Upper lobe of left lung (tissue), 6 donors: Measurements from ENCODE around the gene CDK15. TPM values are rescaled to one million over a fixed set of nuclear protein-coding genes. Genes with fewer than 3 reads are reported as not detected.
A peak's percentile ranks its signal among the peaks of the same experiment; 100 is the strongest.
"Not testable (repeated sequence)": the region's sequence is repeated elsewhere in the genome, so short reads cannot be mapped to it uniquely, and the experiment has no call there.

ENCODE experiments used
- ATAC-seq, 2 donors: fragments of 200-7000 bp; cut with Tn5 transposase; one replicate each; pipeline ENCODE4 v1.9.1; 2022; ENCODE audit warnings: mild to moderate bottlenecking in 2 of 2, moderate library complexity in 2 of 2; ENCODE audit not compliant: low FRiP score in 2 of 2
- DNase-seq, 2 donors: peaks; one replicate each; pipeline ENCODE4 v3.0.0-alpha.2; 2019 to 2020
- H3K27ac ChIP-seq, 4 donors: fragments of 200-600 bp; sonication (generic); one replicate each; pipeline ENCODE4 v1.5.1; 2016 to 2019
- H3K27me3 ChIP-seq, 4 donors: fragments of 200-600 bp; sonication (generic); one replicate each; pipeline ENCODE4 v1.5.1; 2017 to 2019
- H3K36me3 ChIP-seq, 4 donors: fragments of 200-600 bp; sonication (generic); one replicate each; pipeline ENCODE4 v1.5.1; 2016 to 2019
- H3K4me1 ChIP-seq, 4 donors: fragments of 200-600 bp; sonication (generic); one replicate each; pipeline ENCODE4 v1.5.1; 2018 to 2019
- H3K4me3 ChIP-seq, 4 donors: fragments of 200-600 bp; sonication (generic); one replicate each; pipeline ENCODE4 v1.5.1; 2017 to 2019; ENCODE audit warnings: mild to moderate bottlenecking in 2 of 4, moderate library complexity in 1 of 4
- H3K9me3 ChIP-seq, 4 donors: fragments of 200-600 bp; sonication (generic); one replicate each; pipeline ENCODE4 v1.5.1; 2018 to 2019
- EP300 ChIP-seq, 4 donors: sonication (generic); formaldehyde crosslinking; IDR thresholded peaks; one replicate each; pipeline ENCODE4 v1.5.1; 2017; ENCODE audit warnings: antibody characterized with exemption in 4 of 4, control low read depth in 2 of 4
- POLR2A ChIP-seq, 4 donors: fragments of 450-650 bp; IDR thresholded peaks; one replicate each; pipeline ENCODE4 v1.5.1; 2016 to 2017; ENCODE audit warnings: antibody characterized with exemption in 4 of 4, mild to moderate bottlenecking in 2 of 4
- POLR2AphosphoS5 ChIP-seq, 2 donors: sonication (generic); formaldehyde crosslinking; IDR thresholded peaks; one replicate each; pipeline ENCODE4 v1.5.1; 2017; ENCODE audit warnings: antibody characterized with exemption in 2 of 2
- WGBS, 2 donors: methylation state at CpG; one replicate each; pipeline ENCODE4 v1.1.5; 2017 to 2018; 5-methylcytosine and 5-hydroxymethylcytosine counted together
- total RNA-seq, 6 donors: library from RNA; depleted of rRNA in 4 of 6; stranded (reverse); fragments of >200 nt in 4 of 6; gene quantifications; one replicate each; pipeline versions ENCODE4 v1.1.0 to v1.2.1, GENCODE V29; 2016 to 2021
- TF ChIP-seq, protein P1 (sequence below), 6 experiments: fragments of 450-650 bp in 4 of 6; fragments of 200-600 bp in 2 of 6; sonication (generic) in 2 of 6; IDR thresholded peaks; one replicate each; pipeline ENCODE4 v1.5.1; 2016 to 2019; ENCODE audit warnings: antibody characterized with exemption in 6 of 6
- donor health status: DM: no; HTN: no; CAD: no; lungs with moderate emphysema.
- donor health status: DM: no; HTN: yes; CAD: no; lungs with severe emphysema.

CDK15 gene
- total RNA-seq, 6 donors from 2014 or later: 0.10 to 3.4 (median 1.3) TPM

DNA sequence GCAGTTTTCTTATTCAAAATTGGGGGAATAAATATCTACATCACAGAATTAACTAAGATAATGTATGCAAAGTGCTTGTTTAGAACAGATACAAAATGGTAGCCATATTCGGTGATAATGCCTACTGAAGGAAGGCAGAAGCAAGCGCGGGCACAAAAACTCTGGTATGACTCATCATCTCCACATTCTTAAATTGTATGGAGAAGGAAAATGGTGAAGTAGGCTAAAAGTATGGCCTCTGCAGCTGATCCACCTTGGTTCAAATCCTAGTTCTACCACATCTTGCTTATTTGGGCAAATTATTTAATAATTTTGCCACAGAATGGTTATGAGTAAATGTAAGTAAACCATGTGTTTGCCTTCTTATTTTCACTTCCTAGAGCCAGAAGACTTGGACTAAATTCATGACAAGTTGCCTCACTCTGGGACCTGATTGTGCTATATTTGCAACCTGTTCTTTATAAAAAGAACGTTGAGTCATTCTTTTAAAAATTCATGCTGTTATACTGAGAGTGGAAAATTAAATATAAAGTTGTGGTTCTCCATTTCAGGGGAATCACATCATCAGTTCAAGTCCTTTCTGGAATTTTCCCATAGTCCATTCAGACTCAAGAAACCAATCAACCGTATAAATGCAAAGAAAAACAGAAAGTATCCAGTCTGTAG is 9.0 kb upstream of the CDK15 start:
- H3K36me3 ChIP-seq: no peaks in the 10 kb centered on the region
- TF ChIP-seq POLR2A (IDR thresholded peaks at IDR 0.05) (no peak), EP300 (IDR thresholded peaks at IDR 0.05) (no peak), POLR2AphosphoS5 (IDR thresholded peaks at IDR 0.05) (no peak)
- TF ChIP-seq, protein P1, sequence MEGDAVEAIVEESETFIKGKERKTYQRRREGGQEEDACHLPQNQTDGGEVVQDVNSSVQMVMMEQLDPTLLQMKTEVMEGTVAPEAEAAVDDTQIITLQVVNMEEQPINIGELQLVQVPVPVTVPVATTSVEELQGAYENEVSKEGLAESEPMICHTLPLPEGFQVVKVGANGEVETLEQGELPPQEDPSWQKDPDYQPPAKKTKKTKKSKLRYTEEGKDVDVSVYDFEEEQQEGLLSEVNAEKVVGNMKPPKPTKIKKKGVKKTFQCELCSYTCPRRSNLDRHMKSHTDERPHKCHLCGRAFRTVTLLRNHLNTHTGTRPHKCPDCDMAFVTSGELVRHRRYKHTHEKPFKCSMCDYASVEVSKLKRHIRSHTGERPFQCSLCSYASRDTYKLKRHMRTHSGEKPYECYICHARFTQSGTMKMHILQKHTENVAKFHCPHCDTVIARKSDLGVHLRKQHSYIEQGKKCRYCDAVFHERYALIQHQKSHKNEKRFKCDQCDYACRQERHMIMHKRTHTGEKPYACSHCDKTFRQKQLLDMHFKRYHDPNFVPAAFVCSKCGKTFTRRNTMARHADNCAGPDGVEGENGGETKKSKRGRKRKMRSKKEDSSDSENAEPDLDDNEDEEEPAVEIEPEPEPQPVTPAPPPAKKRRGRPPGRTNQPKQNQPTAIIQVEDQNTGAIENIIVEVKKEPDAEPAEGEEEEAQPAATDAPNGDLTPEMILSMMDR (IDR thresholded peaks at IDR 0.05): no peak
- no peak for DNase-seq
- H3K27ac ChIP-seq: no peak overlapping the region
- H3K27me3 ChIP-seq: no peaks in the 10 kb centered on the region
- WGBS, 2 donors: 66% methylated on average over 5 of the region's 5 CpGs
- no peaks in the 10 kb centered on the region for H3K4me1 ChIP-seq
- H3K4me3 ChIP-seq: no peak overlapping the region
- no peak for ATAC-seq
- H3K9me3 ChIP-seq: no peaks in the 10 kb centered on the region

DNA sequence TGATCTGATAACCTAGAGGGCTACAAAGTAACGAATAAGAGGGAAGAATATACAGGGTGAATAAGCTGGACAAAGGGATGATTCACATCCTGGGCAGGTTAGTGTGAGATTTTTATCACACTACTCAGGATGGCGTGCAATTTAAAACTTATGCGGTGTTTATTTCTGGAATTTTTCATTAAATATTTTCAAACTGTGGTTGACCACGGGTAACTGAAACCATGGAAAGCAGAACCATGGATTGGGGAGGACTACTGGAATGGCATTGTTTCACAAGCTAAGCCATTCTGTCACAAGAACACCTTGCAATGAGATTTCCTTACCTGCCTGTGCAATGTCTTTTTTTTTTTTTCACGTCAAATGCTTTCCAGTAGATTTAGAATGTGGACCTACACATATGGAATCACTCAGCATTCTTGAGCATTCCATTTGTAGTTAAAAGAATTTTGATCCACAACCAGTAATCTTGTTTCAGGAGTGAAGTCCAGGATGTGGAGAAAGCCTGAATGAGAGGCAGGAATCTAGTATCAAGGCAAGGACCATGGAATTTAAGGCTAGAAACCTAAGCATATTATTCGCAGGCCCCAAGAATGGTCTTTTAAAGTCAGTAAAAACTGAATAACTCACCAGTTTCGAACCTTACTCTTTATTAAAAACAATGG is 8.0 kb upstream of the CDK15 start:
- H3K4me3 ChIP-seq: no peak overlapping the region
- WGBS, 2 donors: 70 to 71% methylated on average over 7 of the region's 7 CpGs
- H3K36me3 ChIP-seq: no peaks in the 10 kb centered on the region
- H3K9me3 ChIP-seq: no peaks in the 10 kb centered on the region
- TF ChIP-seq POLR2AphosphoS5 (IDR thresholded peaks at IDR 0.05) (no peak), EP300 (IDR thresholded peaks at IDR 0.05) (no peak), POLR2A (IDR thresholded peaks at IDR 0.05) (no peak)
- TF ChIP-seq, protein P1 (IDR thresholded peaks at IDR 0.05): no peak
- H3K27ac ChIP-seq: no peak overlapping the region
- no peaks in the 10 kb centered on the region for H3K4me1 ChIP-seq
- ATAC-seq: no peak
- no peak for DNase-seq
- no peaks in the 10 kb centered on the region for H3K27me3 ChIP-seq

DNA sequence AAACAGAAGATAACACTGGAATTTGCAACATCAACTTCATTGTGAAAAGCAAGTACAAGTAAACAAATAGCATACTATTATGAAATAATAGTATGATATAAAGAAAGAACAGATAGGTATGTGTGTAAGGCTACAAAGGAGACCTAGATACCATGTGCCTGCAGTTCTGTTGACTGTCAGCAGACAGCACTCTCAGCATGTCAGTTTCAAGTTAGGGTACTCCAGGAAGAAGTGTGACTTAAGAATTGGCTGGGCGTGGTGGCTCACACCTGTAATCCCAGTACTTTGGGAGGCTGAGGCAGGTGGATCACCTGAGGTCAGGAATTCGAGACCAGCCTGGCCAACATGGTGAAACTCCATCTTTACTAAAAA is 7.4 kb upstream of the CDK15 start:
- H3K4me1 ChIP-seq, DNase-seq, H3K9me3 ChIP-seq, H3K36me3 ChIP-seq, ATAC-seq, H3K27me3 ChIP-seq, H3K27ac ChIP-seq, H3K4me3 ChIP-seq: not testable (repeated sequence)
- WGBS, 2 donors: 80 to 89% methylated on average over 2 of the region's 2 CpGs

DNA sequence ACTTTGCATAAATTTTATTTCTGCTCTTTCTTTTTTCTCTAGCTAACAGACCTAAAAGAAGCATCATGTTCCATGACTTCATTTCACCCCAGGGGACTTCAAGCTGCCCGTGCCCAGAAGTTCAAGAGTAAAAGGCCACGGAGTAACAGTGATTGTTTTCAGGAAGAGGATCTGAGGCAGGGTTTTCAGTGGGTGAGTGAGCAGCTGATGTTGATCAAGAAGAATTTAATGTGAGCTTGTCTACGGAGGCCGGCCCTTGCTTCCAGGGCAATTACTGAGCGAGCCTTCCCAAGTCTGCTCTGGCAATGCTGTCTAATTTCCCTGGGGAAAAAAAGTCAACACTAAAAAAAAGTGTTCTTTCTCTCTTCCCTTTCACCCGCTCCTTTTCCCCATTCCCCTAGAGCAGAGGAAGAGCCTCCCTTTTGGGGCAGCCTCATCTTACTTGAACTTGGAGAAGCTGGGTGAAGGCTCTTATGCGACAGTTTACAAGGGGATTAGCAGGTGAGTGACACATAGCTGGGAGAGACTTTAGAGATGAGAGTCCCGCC is 1.2 kb downstream of the CDK15 start:
- ATAC-seq (peak in 1 of 2 donors; percentile 89), DNase-seq (no peak)
- H3K4me3 ChIP-seq: no peak overlapping the region
- no peak for TF ChIP-seq POLR2AphosphoS5 (IDR thresholded peaks at IDR 0.05)
- no peaks in the 10 kb centered on the region for H3K36me3 ChIP-seq
- no peaks in the 10 kb centered on the region for H3K27me3 ChIP-seq
- 50 to 55% methylated on average over 8 of the region's 8 CpGs for WGBS, 2 donors
- H3K27ac ChIP-seq: no peak overlapping the region
- H3K9me3 ChIP-seq: no peaks in the 10 kb centered on the region
- H3K4me1 ChIP-seq: peaks cover 0 to 4% (median 0%) of the 10 kb centered on the region in 4 donors

DNA sequence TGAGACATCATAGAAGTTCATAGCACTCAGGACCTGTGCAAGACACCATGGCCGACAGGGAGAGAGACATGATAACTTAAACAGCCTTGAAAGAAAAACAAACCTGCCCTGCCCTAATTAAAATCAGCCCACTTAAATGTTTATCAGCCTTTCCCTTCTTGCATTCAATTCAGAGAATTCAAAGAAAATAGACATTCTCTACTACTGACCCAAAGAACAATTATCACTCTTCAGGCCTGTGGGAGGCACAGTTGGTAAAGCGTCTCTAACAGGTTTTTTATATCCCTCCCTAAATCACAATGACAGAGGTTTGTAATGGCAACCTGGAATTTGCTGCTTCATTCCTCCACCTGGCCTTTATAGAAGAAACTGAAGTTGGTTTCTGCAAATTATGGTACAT is 1.7 kb downstream of the CDK15 start:
- ATAC-seq: no peak
- DNase-seq: no peak
- Histone ChIP-seq H3K36me3 (no peaks in the 10 kb centered on the region), H3K27me3 (no peaks in the 10 kb centered on the region), H3K4me3 (no peak overlapping the region), H3K9me3 (no peaks in the 10 kb centered on the region), H3K27ac (no peak overlapping the region), H3K4me1 (peaks cover 0 to 4% (median 0%) of the 10 kb centered on the region in 4 donors)
- TF ChIP-seq POLR2AphosphoS5 (IDR thresholded peaks at IDR 0.05) (no peak), POLR2A (IDR thresholded peaks at IDR 0.05) (no peak), EP300 (IDR thresholded peaks at IDR 0.05) (no peak)
- TF ChIP-seq, protein P1 (IDR thresholded peaks at IDR 0.05): no peak
- 63 to 78% methylated on average over 2 of the region's 2 CpGs for WGBS, 2 donors
